Keratinocyte (primary cell): ENCODE measurements around the gene RHOXF1. TPM values are rescaled to one million over a fixed set of nuclear protein-coding genes. Genes with fewer than 3 reads are reported as not detected.
"Not testable (repeated sequence)": the region's sequence is repeated elsewhere in the genome, so short reads cannot be mapped to it uniquely, and the experiment has no call there.

ENCODE experiments used
- DNase-seq: peaks from one replicate; pipeline ENCODE4 v3.0.0-alpha.2; 2011; ENCODE audit warnings: low read depth, missing footprints, low spot score
- FAIRE-seq: peaks from 2 replicates; lab custom pipeline; 2011; peaks lifted over from hg19 to GRCh38; lab: Jason Lieb, UNC
- H2AFZ ChIP-seq: 2 replicates; pipeline ENCODE4 v1.6.0; 2012; ENCODE audit warnings: low read length, control low read depth, inconsistent platforms; ENCODE audit not compliant: control insufficient read depth
- H3K27ac ChIP-seq: 2 replicates; pipeline ENCODE4 v1.5.1; 2011; ENCODE audit warnings: low read length; ENCODE audit not compliant: control insufficient read depth, insufficient read depth
- H3K27me3 ChIP-seq: 3 replicates; pipeline ENCODE4 v1.6.0; 2011; ENCODE audit warnings: low read length; ENCODE audit not compliant: control insufficient read depth, insufficient read depth; ENCODE audit errors: extremely low read depth
- H3K36me3 ChIP-seq, 2 experiments: 2 replicates in 1 of 2; 3 replicates in 1 of 2; pipeline ENCODE4 v1.5.1; 2011; ENCODE audit warnings: low read length in 2 of 2, mild to moderate bottlenecking in 1 of 2; ENCODE audit not compliant: control insufficient read depth in 2 of 2, insufficient read depth in 2 of 2; ENCODE audit errors: extremely low read depth in 1 of 2
- H3K4me1 ChIP-seq: 3 replicates; pipeline ENCODE4 v1.5.1; 2011; ENCODE audit warnings: low read length; ENCODE audit not compliant: control insufficient read depth, insufficient read depth; ENCODE audit errors: extremely low read depth
- H3K4me2 ChIP-seq: 3 replicates; pipeline ENCODE4 v1.6.0; 2011; ENCODE audit warnings: low read depth, low read length; ENCODE audit not compliant: control insufficient read depth, insufficient read depth; ENCODE audit errors: extremely low read depth
- H3K4me3 ChIP-seq, 3 experiments: fragments of 200-600 bp in 1 of 3; sonication (generic) in 1 of 3; 2 replicates in 2 of 3; 3 replicates in 1 of 3; pipeline ENCODE4 v1.5.1; 2011 to 2016; ENCODE audit warnings: low read length in 3 of 3, mild to moderate bottlenecking in 3 of 3, control low read depth in 2 of 3, inconsistent platforms in 1 of 3, low read depth in 1 of 3, mixed read lengths in 1 of 3, mixed run types in 1 of 3, moderate library complexity in 1 of 3; ENCODE audit not compliant: control insufficient read depth in 2 of 3, insufficient read depth in 2 of 3; ENCODE audit errors: extremely low read depth in 1 of 3
- H3K79me2 ChIP-seq: 2 replicates; pipeline ENCODE4 v1.6.0; 2012; ENCODE audit warnings: low read length; ENCODE audit not compliant: control insufficient read depth, insufficient read depth
- H3K9ac ChIP-seq: 3 replicates; pipeline ENCODE4 v1.6.0; 2011; ENCODE audit warnings: low read length; ENCODE audit not compliant: control insufficient read depth, insufficient read depth; ENCODE audit errors: extremely low read depth
- H3K9me1 ChIP-seq: 3 replicates; pipeline ENCODE4 v1.6.0; 2011; ENCODE audit warnings: low read length; ENCODE audit not compliant: control insufficient read depth, insufficient read depth; ENCODE audit errors: extremely low read depth
- H3K9me3 ChIP-seq: 2 replicates; pipeline ENCODE4 v1.5.1; 2012; ENCODE audit warnings: low read depth, low read length; ENCODE audit not compliant: control insufficient read depth
- H4K20me1 ChIP-seq: 3 replicates; pipeline ENCODE4 v1.6.0; 2011; ENCODE audit warnings: low read length; ENCODE audit not compliant: control insufficient read depth, insufficient read depth; ENCODE audit errors: extremely low read depth
- CTCF ChIP-seq, 3 experiments: IDR thresholded peaks in 1 of 3; conservative IDR thresholded peaks in 1 of 3; optimal IDR thresholded peaks in 1 of 3; 2 replicates in 2 of 3; 3 replicates in 1 of 3; pipeline versions ENCODE3 to v1.5.1; 2011; ENCODE audit warnings: low read length in 3 of 3, mild to moderate bottlenecking in 3 of 3, moderate library complexity in 2 of 3, control low read depth in 1 of 3, inconsistent platforms in 1 of 3; ENCODE audit not compliant: insufficient read depth in 2 of 3; ENCODE audit errors: extremely low read depth in 1 of 3
- EZH2 ChIP-seq: IDR thresholded peaks from one replicate; pipeline ENCODE4 v1.6.1; 2012; ENCODE audit warnings: inconsistent platforms, mild to moderate bottlenecking, low read length, moderate library complexity
- dilution Hi-C: fragments of 300-500 bp; cut with MboI; formaldehyde crosslinking; loops from one replicate; pipeline ENCODE4 v1.7.0; 2020; ENCODE audit warnings: low sequenced_read_pairs; ENCODE audit not compliant: extremely low pct_ligation_motif_present
- polyA plus RNA-seq, 5 experiments: library from polyadenylated mRNA; depleted of rRNA in 3 of 5; stranded (reverse) in 3 of 5; stranded (forward) in 1 of 5; unstranded in 1 of 5; fragments of >200 nt; gene quantifications; 1 replicate in 1 of 5; 2 replicates in 3 of 5; 3 replicates in 1 of 5; pipeline versions ENCODE4 v1.2.1 to v1.2.3, GENCODE V29; 2011 to 2012; ENCODE audit warnings: missing spikeins in 2 of 5, low read depth in 1 of 5, low replicate concordance in 1 of 5

The RHOXF1 gene
- polyA plus RNA-seq, 1 donor (not counting 4 experiments of a cell fraction or from before 2014, with no cell fraction given): not detected

DNA sequence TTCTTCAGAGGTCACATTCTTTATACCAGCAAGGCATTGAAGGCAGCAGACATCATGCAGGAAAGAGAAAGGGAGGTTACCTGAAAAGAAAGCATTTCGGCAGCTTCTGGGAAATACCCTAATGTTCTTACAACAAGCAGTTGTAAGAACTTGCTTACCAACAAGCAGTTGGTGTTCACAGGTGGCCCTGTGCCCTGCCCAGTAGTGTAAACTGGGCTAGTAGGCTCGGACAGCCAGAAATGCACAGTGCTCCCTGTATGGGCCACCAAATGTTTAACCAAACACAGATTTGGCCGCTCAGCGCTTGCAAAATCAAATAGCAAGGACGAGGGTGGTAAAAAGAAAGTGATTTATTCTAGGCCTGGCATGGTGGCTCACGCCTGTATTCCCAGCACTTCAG is 20.4 kb upstream of the RHOXF1 start:
- H3K9me1 ChIP-seq: no peaks in the 10 kb centered on the region
- no peaks in the 10 kb centered on the region for H4K20me1 ChIP-seq
- FAIRE-seq (no peak), DNase-seq (no peak)
- TF ChIP-seq CTCF (optimal IDR thresholded peaks at IDR 0.05 in 1 of 3, IDR thresholded peaks at IDR 0.05 in 1 of 3, conservative IDR thresholded peaks at IDR 0.05 in 1 of 3; ENCODE audit: extremely low read depth in 1 of 3, insufficient read depth in 2 of 3, low read length in 3 of 3) (no peak), EZH2 (no peak)
- H2AFZ ChIP-seq: no peak overlapping the region
- dilution Hi-C loops: no loop called here
- H3K79me2 ChIP-seq: no peaks in the 10 kb centered on the region
- H3K9ac ChIP-seq: no peak overlapping the region
- no peak overlapping the region for H3K27ac ChIP-seq
- H3K4me1 ChIP-seq: no peaks in the 10 kb centered on the region
- no peak overlapping the region for H3K4me3 ChIP-seq
- H3K36me3 ChIP-seq: no peaks in the 10 kb centered on the region
- no peaks in the 10 kb centered on the region for H3K9me3 ChIP-seq
- H3K4me2 ChIP-seq: no peak overlapping the region
- no peaks in the 10 kb centered on the region for H3K27me3 ChIP-seq

- DNase-seq, H2AFZ ChIP-seq, H3K27me3 ChIP-seq, H3K9ac ChIP-seq, dilution Hi-C loops, H3K36me3 ChIP-seq, H3K9me1 ChIP-seq, H3K79me2 ChIP-seq, H3K27ac ChIP-seq, H4K20me1 ChIP-seq, H3K4me3 ChIP-seq, H3K9me3 ChIP-seq, H3K4me2 ChIP-seq, H3K4me1 ChIP-seq: not testable (repeated sequence)
- FAIRE-seq: peak; percentile 17
Measured at GRCh38 chrX:120128306-120128846, 12.7 kb upstream of the RHOXF1 start.

DNA sequence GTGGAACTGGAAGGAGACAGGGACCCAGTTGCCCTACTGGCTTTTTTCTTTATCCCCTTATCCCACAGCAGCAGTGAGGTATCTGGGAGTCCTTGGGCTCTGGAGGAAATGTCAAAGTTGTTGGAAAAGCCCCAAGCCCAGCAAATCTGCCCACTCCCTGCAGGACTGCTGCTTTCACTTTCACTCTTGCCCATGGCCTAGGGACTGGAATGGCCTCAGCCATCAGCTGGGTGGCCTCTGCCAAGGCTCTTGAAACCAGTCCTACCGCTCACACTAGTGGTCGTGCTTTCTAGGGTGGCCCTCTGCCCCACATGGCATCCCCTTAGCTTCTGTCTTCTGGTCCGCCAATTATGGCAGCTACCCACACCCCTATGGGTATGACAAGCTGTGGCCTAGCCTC is 9.7 kb upstream of the RHOXF1 start:
- Histone ChIP-seq H3K4me3 (no peak overlapping the region), H3K9ac (no peak overlapping the region), H3K79me2 (no peaks in the 10 kb centered on the region), H4K20me1 (no peaks in the 10 kb centered on the region), H3K36me3 (no peaks in the 10 kb centered on the region), H3K9me1 (no peaks in the 10 kb centered on the region), H3K9me3 (no peaks in the 10 kb centered on the region), H3K27ac (no peak overlapping the region), H3K4me1 (no peaks in the 10 kb centered on the region), H3K27me3 (no peaks in the 10 kb centered on the region), H2AFZ (no peak overlapping the region), H3K4me2 (no peak overlapping the region)
- dilution Hi-C loops: no loop called here
- TF ChIP-seq CTCF (optimal IDR thresholded peaks at IDR 0.05 in 1 of 3, IDR thresholded peaks at IDR 0.05 in 1 of 3, conservative IDR thresholded peaks at IDR 0.05 in 1 of 3; ENCODE audit: extremely low read depth in 1 of 3, insufficient read depth in 2 of 3, low read length in 3 of 3) (no peak), EZH2 (no peak)
- no peak for DNase-seq
- no peak for FAIRE-seq
